Upper lobe of right lung (tissue), 1 donor: ENCODE data around the gene ARID1B. TPM values are rescaled to one million over a fixed set of nuclear protein-coding genes. Genes with fewer than 3 reads are reported as not detected.
A peak's percentile ranks its signal among the peaks of the same experiment; 100 is the strongest.

Experiments
- ATAC-seq: fragments of 200-7000 bp; cut with Tn5 transposase; one replicate; pipeline ENCODE4 v1.9.1; 2020; ENCODE audit warnings: mild to moderate bottlenecking, moderate library complexity
- DNase-seq: peaks from one replicate; pipeline ENCODE4 v3.0.0-alpha.2; 2020
- H3K27ac ChIP-seq: fragments of 200-600 bp; one replicate; pipeline ENCODE4 v1.8.0; 2022
- H3K27me3 ChIP-seq: fragments of 200-600 bp; one replicate; pipeline ENCODE4 v1.8.0; 2022; ENCODE audit warnings: mild to moderate bottlenecking
- H3K36me3 ChIP-seq: fragments of 200-600 bp; one replicate; pipeline ENCODE4 v1.8.0; 2022
- H3K4me1 ChIP-seq: fragments of 200-600 bp; one replicate; pipeline ENCODE4 v1.8.0; 2022
- H3K4me3 ChIP-seq: fragments of 200-600 bp; one replicate; pipeline ENCODE4 v1.8.0; 2022; ENCODE audit warnings: mild to moderate bottlenecking
- H3K9me3 ChIP-seq: fragments of 200-600 bp; one replicate; pipeline ENCODE4 v1.8.0; 2022
- CTCF ChIP-seq: fragments of 200-600 bp; IDR thresholded peaks from one replicate; pipeline ENCODE4 v1.8.0; 2022; ENCODE audit warnings: antibody characterized with exemption
- intact Hi-C: fragments of 100-400 bp; cut with DNase I; formaldehyde crosslinking; loops from one replicate; pipeline ENCODE4 v1.11.0; 2022
- total RNA-seq: library from RNA; stranded (reverse); fragmentation: NEBNext Ultra II Directional; extraction: Animal tissue kit (Norgen Biotek cat#: 25700); gene quantifications from one replicate; pipeline ENCODE4 v1.2.1, GENCODE V29; 2021
- donor health status: DM: no; HTN: yes; CAD: no; lungs with severe emphysema.

Gene ARID1B
- total RNA-seq, 1 donor from 2014 or later, result 80.4 TPM

GRCh38 chr6:157107915-157108651 lies 330.9 kb downstream of the ARID1B start:
- Histone ChIP-seq H3K27ac (no peak overlapping the region), H3K36me3 (peaks cover 9% of the 10 kb centered on the region), H3K4me3 (no peak overlapping the region), H3K4me1 (no peaks in the 10 kb centered on the region), H3K9me3 (no peaks in the 10 kb centered on the region), H3K27me3 (no peaks in the 10 kb centered on the region)
- DNase-seq, result no peak
- ATAC-seq, result peak; percentile 23
- intact Hi-C loops, result no loop called here
- TF ChIP-seq CTCF, result no peak

- intact Hi-C loops, result no loop called here
- no peaks in the 10 kb centered on the region for H3K27me3 ChIP-seq
- ATAC-seq, result no peak
- no peak overlapping the region for H3K4me3 ChIP-seq
- DNase-seq, result no peak
- H3K9me3 ChIP-seq, result no peaks in the 10 kb centered on the region
- no peak for TF ChIP-seq CTCF
- H3K36me3 ChIP-seq, result peaks cover 9% of the 10 kb centered on the region
- H3K27ac ChIP-seq, result no peak overlapping the region
- no peaks in the 10 kb centered on the region for H3K4me1 ChIP-seq
Observed at GRCh38 chr6:157108923-157109322, 331.7 kb downstream of the ARID1B start.

GRCh38 chr6:157110607-157111006 lies 333.4 kb downstream of the ARID1B start:
- ATAC-seq (no peak), DNase-seq (no peak)
- intact Hi-C loops, result no loop called here
- H3K27me3 ChIP-seq, result no peaks in the 10 kb centered on the region
- no peaks in the 10 kb centered on the region for H3K4me1 ChIP-seq
- peaks cover 9% of the 10 kb centered on the region for H3K36me3 ChIP-seq
- no peak overlapping the region for H3K4me3 ChIP-seq
- no peaks in the 10 kb centered on the region for H3K9me3 ChIP-seq
- no peak for TF ChIP-seq CTCF
- H3K27ac ChIP-seq, result no peak overlapping the region

DNA sequence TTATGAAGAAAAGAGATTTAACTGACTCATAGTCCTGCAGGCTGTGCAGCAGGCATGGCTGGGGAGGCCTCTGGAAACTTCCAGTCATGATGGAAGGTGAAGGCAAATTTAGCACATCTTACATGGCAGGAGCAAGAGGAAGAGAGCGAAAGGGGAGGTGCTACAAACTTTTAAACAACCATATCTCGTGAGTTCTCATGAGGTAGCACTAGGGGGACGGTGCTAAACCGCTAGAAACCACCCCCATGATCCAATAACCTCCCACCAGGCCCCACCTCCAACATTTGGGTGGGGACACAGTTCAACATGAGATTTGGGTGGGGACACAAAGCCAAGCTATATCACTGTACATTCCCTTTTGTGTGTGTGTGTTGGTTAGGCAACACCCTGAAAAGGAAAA lies 336.2 kb downstream of the ARID1B start:
- Histone ChIP-seq H3K36me3 (peaks cover 9% of the 10 kb centered on the region), H3K27ac (no peak overlapping the region), H3K9me3 (no peaks in the 10 kb centered on the region), H3K27me3 (no peaks in the 10 kb centered on the region), H3K4me1 (no peaks in the 10 kb centered on the region), H3K4me3 (no peak overlapping the region)
- TF ChIP-seq CTCF, result no peak
- DNase-seq (no peak), ATAC-seq (no peak)
- intact Hi-C loops, result no loop called here

DNA sequence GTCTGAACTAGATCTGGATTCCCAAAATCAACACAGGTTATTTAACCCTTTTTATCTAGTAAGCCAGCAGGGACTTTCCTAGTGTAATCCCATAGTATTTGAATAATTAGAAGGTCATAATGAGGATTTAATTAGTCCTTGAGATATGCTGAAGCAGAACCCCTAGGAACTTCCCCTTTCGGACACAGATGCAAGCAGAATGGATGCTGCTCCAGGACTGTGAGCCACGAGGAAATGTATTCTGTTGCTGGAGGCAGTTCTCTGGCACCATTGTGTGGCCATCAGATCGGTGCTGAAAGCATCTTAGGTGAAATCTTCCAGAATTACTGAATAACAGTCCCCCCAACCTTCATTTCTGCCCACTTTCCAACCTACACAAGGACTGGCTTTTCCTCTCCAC lies 339.2 kb downstream of the ARID1B start:
- H3K4me1 ChIP-seq, result no peaks in the 10 kb centered on the region
- DNase-seq (no peak), ATAC-seq (no peak)
- peaks cover 9% of the 10 kb centered on the region for H3K36me3 ChIP-seq
- H3K4me3 ChIP-seq, result no peak overlapping the region
- H3K27me3 ChIP-seq, result no peaks in the 10 kb centered on the region
- H3K27ac ChIP-seq, result no peak overlapping the region
- H3K9me3 ChIP-seq, result no peaks in the 10 kb centered on the region
- TF ChIP-seq CTCF, result no peak
- intact Hi-C loops, result no loop called here
